Adrenal gland (tissue), 12 donors: ENCODE measurements around the gene EGLN1. TPM values are rescaled to one million over a fixed set of nuclear protein-coding genes. Genes with fewer than 3 reads are reported as not detected.

Experiments used
- DNase-seq, 7 donors: peaks; one replicate each; pipeline ENCODE4 v3.0.0-alpha.2; 2019 to 2020
- H3K27ac ChIP-seq, 5 donors: fragments of 200-600 bp; sonication (generic) in 4 of 5; 1 replicate in 3 of 5; 2 replicates in 2 of 5; pipeline versions ENCODE4 v1.5.1 to v1.8.0; 2016 to 2020; ENCODE audit warnings: mild to moderate bottlenecking in 1 of 5
- H3K27me3 ChIP-seq: fragments of 200-600 bp; 2 replicates; pipeline ENCODE4 v1.8.0; 2021
- H3K36me3 ChIP-seq, 2 donors: fragments of 200-600 bp; replicated peaks in 1 of 2; 1 replicate in 1 of 2; 2 replicates in 1 of 2; pipeline versions ENCODE4 v1.5.1 to v1.8.0; 2018 to 2022
- H3K4me1 ChIP-seq, 2 donors: fragments of 200-600 bp; replicated peaks in 1 of 2; 1 replicate in 1 of 2; 2 replicates in 1 of 2; pipeline versions ENCODE4 v1.5.1 to v1.8.0; 2018 to 2021
- H3K4me3 ChIP-seq, 4 donors: fragments of 200-600 bp; sonication (generic) in 3 of 4; one replicate each; pipeline ENCODE4 v1.5.1; 2016 to 2018
- H3K9me3 ChIP-seq, 3 donors: fragments of 200-600 bp; sonication (generic) in 1 of 3; replicated peaks in 1 of 3; 1 replicate in 2 of 3; 2 replicates in 1 of 3; pipeline versions ENCODE4 v1.5.1 to v1.8.0; 2016 to 2021
- CTCF ChIP-seq, 6 experiments: fragments of 450-650 bp in 4 of 6; fragments of 200-600 bp in 2 of 6; sonication (generic) in 1 of 6; IDR thresholded peaks; 1 replicate in 5 of 6; 2 replicates in 1 of 6; pipeline versions ENCODE4 v1.5.1 to v1.8.0; 2016 to 2021; ENCODE audit warnings: antibody characterized with exemption in 6 of 6, mild to moderate bottlenecking in 2 of 6, moderate library complexity in 1 of 6
- POLR2A ChIP-seq, 2 donors: fragments of 450-650 bp; IDR thresholded peaks; one replicate each; pipeline ENCODE4 v1.6.1; 2017; ENCODE audit warnings: antibody characterized with exemption in 2 of 2, mild to moderate bottlenecking in 2 of 2, moderate library complexity in 1 of 2
- WGBS, 4 donors: extraction: QIAGEN DNeasy Blood & Tissue Kit in 2 of 4; methylation state at CpG; one replicate each; pipeline versions ENCODE4 v1.1.5 to v1.1.7; 2013 to 2017; 5-methylcytosine and 5-hydroxymethylcytosine counted together
- intact Hi-C, 2 donors: fragments of 100-400 bp; cut with DNase I; formaldehyde crosslinking; loops; one replicate each; pipeline versions ENCODE4 v1.14.1 to v1.15.0; 2022 to 2023
- polyA plus RNA-seq, 3 donors: library from polyadenylated mRNA; stranded (reverse); fragments of 200-250 nt in 2 of 3; fragments of 350-450 nt in 1 of 3; fragmentation: Illumina TruSeq in 1 of 3; extraction: RNeasy Lipid Tissue Mini Kit (QIAGEN cat#74804) in 1 of 3; gene quantifications; one replicate each; pipeline ENCODE4 v1.2.3, GENCODE V29; 2013 to 2014
- total RNA-seq, 9 donors: library from RNA; depleted of rRNA in 4 of 9; stranded (reverse); fragments of >200 nt in 4 of 9; fragments of 120-200 nt in 1 of 9; fragmentation: NEBNext Ultra II Directional in 1 of 9; extraction: Animal tissue kit (Norgen Biotek cat#: 25700) in 1 of 9; gene quantifications; one replicate each; pipeline versions ENCODE4 v1.1.0 to v1.2.4, GENCODE V29; 2013 to 2023
- donor health status: healthy with polysubstance abuse.
- donor health status: Bipolar disorder and iron deficiency.
- donor health status: DM: yes; HTN: yes; CAD: no.
- donor health status: DM: no; HTN: no; CAD: no.
- donor health status: DM: no; HTN: no; CAD: no.
- donor health status: DM: yes; HTN: yes; CAD: no.

Gene EGLN1
- total and polyA plus RNA-seq, 12 donors = 7.9 to 75.6 (median 49.2) TPM

DNA sequence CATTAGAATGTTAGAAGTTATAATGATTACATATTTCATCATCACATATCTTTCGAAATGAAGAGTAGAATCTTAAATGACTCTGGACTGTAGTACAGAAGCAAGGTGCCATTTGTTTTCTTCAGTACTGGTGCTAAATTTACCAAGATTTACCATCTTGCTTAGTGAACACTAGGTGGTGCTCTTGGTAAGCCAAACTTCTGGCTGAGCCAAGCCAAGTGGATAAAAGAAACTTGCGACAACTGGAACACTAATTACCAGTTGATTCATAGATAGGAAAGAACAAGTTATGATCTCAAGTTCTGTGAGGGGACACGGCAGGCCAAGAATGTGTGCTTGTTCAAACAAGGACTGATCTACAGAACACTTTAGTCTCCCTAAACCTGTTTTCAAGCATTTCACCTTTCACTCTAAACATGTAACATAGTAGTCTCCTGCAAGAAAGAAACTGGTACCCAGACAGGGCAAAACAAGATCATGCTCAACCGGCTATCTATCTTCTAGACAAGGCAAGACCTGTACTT is 64.2 kb downstream of the EGLN1 start:
- Histone ChIP-seq H3K27ac (no peak overlapping the region), H3K36me3 (no peaks in the 10 kb centered on the region), H3K9me3 (no peaks in the 10 kb centered on the region), H3K4me3 (no peak overlapping the region), H3K27me3 (no peaks in the 10 kb centered on the region), H3K4me1 (peaks cover 0 to 11% of the 10 kb centered on the region in 2 donors)
- TF ChIP-seq CTCF (IDR thresholded peaks at IDR 0.05) = peak; percentile 61 to 89 (median 85)
- no peak for TF ChIP-seq POLR2A (IDR thresholded peaks at IDR 0.05)
- 7 to 19% (median 12%) methylated on average over 4 of the region's 4 CpGs for WGBS, 4 donors
- intact Hi-C loops = loop anchor here (5.0 to 10.0 kb wide), 2 partner anchors 227 to 234 kb away; no protein-coding TSS in a partner anchor
- peak; percentile 28 to 70 (median 54) for DNase-seq

GRCh38 chr1:231357187-231357772 is 64.8 kb downstream of the EGLN1 start:
- H3K4me3 ChIP-seq = no peak overlapping the region
- WGBS, 4 donors = 59 to 71% (median 67%) methylated on average over 10 of the region's 10 CpGs
- no peaks in the 10 kb centered on the region for H3K9me3 ChIP-seq
- H3K27ac ChIP-seq = no peak overlapping the region
- peaks cover 0 to 1% of the 10 kb centered on the region in 2 donors for H3K36me3 ChIP-seq
- intact Hi-C loops = loop anchor here (5.0 to 10.0 kb wide), 2 partner anchors 228 to 235 kb away; no protein-coding TSS in a partner anchor
- no peaks in the 10 kb centered on the region for H3K27me3 ChIP-seq
- TF ChIP-seq CTCF (IDR thresholded peaks at IDR 0.05) (no peak), POLR2A (IDR thresholded peaks at IDR 0.05) (no peak)
- H3K4me1 ChIP-seq = peaks cover 0 to 11% of the 10 kb centered on the region in 2 donors
- DNase-seq = no peak

- WGBS, 4 donors = 76 to 90% (median 87%) methylated on average over 3 of the region's 3 CpGs
- H3K4me1 ChIP-seq = peaks cover 0 to 11% of the 10 kb centered on the region in 2 donors
- H3K36me3 ChIP-seq = peaks cover 0 to 18% of the 10 kb centered on the region in 2 donors
- H3K9me3 ChIP-seq = no peaks in the 10 kb centered on the region
- no peak overlapping the region for H3K4me3 ChIP-seq
- TF ChIP-seq POLR2A (IDR thresholded peaks at IDR 0.05) = no peak
- TF ChIP-seq CTCF (IDR thresholded peaks at IDR 0.05) = no peak
- intact Hi-C loops = loop anchor here (5.0 to 10.0 kb wide), 2 partner anchors 230 to 237 kb away; no protein-coding TSS in a partner anchor
- H3K27ac ChIP-seq = no peak overlapping the region
- no peaks in the 10 kb centered on the region for H3K27me3 ChIP-seq
- DNase-seq = no peak
Observed at GRCh38 chr1:231355171-231355570, 66.9 kb downstream of the EGLN1 start.

GRCh38 chr1:231354330-231355020 is 67.6 kb downstream of the EGLN1 start:
- Histone ChIP-seq H3K4me3 (no peak overlapping the region), H3K27ac (no peak overlapping the region), H3K4me1 (peaks cover 0 to 11% of the 10 kb centered on the region in 2 donors), H3K36me3 (peaks cover 0 to 24% of the 10 kb centered on the region in 2 donors), H3K27me3 (no peaks in the 10 kb centered on the region), H3K9me3 (no peaks in the 10 kb centered on the region)
- intact Hi-C loops = loop anchor here (5.0 to 10.0 kb wide), 2 partner anchors 230 to 238 kb away; no protein-coding TSS in a partner anchor
- WGBS, 4 donors = 87 to 94% (median 91%) methylated on average over 5 of the region's 5 CpGs
- no peak for DNase-seq
- TF ChIP-seq CTCF (IDR thresholded peaks at IDR 0.05) (no peak), POLR2A (IDR thresholded peaks at IDR 0.05) (no peak)
